NCI-H2171 (cell line): ENCODE measurements around the gene KRTAP5-1.
"Not testable (repeated sequence)": the region's sequence is repeated elsewhere in the genome, so short reads cannot be mapped to it uniquely, and the experiment has no call there.

Experiments used
- DNase-seq: peaks from one replicate; lab custom pipeline; 2025; lab: John Stamatoyannopoulos, UW

KRTAP5-1 gene

DNA sequence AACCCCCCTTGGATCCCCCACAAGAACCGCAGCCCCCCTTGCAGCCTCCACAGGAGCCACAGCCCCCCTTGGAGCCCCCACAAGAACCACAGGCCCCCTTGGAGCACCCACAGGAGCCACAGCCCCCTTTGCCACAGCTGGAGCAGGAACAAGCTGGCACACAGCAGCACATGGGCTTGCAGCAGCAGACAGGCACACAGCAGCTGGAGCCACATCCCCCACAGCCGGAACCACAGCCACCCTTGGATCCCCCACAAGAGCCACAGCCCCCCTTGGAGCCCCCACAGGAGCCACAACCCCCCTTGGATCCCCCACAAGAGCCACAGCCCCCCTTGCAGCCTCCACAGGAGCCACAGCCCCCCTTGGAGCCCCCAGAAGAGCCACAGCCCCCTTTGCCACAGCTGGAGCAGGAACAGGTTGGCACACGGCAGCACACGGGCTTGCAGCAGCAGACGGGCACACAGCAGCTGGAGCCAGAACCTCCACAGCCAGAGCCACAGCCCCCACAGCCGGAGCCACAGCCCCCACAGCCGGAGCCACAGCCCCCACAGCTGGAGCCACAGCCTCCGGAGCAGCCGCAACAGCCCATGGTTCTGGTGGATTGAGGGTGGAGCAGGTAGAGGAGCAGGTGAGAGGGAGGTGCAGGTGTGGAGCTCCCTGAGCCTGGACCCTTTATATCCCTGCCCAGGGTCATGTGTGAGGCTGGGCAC lies at the start of gene KRTAP5-1:
KRTAP5-1 (minus strand) TSS at position 623 of the 710 bp plus-strand sequence; CDS start at position 589, 34 bp downstream.
- not testable (repeated sequence) for DNase-seq

- no peak for DNase-seq
Measured at GRCh38 chr11:1633864-1634263, 48.8 kb upstream of the KRTAP5-1 start.

DNA sequence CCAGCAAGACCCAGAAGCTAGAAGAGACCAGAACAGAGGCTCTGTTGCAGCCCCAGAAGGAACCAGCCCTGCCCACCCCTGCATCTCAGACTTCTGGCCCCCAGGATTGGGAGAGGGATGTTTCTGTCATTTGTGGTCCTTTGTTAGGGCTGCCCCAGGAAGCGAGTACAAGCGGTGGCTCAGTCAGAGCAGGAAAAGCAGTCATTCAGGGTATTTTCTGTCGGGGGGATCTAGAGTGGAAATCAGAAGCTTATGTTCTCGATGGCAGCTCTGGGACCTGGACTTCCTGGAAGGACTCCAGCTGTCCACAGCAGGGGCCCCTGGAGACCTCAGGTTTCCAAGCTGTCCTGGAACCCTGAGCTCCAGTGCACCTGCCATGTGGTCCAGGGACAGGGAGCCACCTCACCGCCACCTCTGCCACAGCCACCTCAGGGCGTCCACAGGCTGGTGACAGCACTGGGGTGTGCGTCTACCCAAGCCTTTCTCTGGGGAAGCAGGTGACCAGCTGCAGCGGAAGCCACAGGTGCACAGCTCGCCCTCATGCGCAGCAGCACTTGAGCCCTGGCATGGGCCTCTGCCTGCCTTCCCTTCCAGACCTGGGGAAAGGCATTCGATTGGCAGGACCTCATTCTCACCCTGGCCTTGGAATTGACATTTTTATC lies 47.1 kb upstream of the KRTAP5-1 start:
- no peak for DNase-seq

- DNase-seq: no peak
Measured at GRCh38 chr11:1631066-1631568, 46.0 kb upstream of the KRTAP5-1 start.

GRCh38 chr11:1630271-1630670 lies 45.2 kb upstream of the KRTAP5-1 start:
- DNase-seq: no peak

DNA sequence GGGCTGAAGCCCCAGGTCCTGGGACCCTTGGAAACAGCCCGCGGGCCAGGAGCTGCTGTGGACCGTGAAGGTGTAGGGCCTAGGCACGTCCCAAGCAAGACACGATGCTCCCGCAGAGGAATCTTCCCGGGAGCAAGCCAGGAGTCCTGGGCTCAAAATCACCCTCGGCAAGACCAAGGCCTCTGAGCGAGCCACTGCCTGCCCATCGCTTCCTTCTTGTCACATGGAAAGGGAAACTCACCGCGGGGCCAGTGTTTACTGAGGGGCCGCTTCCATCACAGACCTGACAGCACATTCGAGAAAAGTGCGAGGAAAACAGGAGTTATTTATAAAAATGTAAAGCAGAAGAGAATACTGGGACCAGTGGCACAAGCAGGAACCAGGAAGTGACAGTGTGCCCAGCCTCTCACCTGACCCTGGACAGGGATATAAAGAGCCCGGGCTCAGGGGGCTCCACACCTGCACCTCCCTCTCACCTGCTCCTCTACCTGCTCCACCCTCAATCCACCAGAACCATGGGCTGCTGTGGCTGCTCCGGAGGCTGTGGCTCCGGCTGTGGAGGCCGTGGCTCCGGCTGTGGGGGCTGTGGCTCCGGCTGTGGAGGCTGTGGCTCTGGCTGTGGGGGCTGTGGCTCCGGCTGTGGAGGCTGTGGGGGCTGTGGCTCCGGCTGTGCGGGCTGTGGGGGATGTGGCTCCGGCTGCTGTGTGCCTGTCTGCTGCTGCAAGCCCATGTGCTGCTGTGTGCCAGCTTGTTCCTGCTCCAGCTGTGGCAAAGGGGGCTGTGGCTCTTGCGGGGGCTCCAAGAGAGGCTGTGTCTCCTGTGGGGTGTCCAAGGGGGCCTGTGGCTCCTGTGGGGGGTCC lies 44.5 kb upstream of the KRTAP5-1 start, which contains the start of gene KRTAP5-5:
KRTAP5-5 (plus strand) TSS at position 450 of the 860 bp plus-strand sequence; CDS start at position 516, 66 bp downstream.
- DNase-seq: no peak

GRCh38 chr11:1628506-1629325 lies 43.6 kb upstream of the KRTAP5-1 start:
- no peak for DNase-seq

DNA sequence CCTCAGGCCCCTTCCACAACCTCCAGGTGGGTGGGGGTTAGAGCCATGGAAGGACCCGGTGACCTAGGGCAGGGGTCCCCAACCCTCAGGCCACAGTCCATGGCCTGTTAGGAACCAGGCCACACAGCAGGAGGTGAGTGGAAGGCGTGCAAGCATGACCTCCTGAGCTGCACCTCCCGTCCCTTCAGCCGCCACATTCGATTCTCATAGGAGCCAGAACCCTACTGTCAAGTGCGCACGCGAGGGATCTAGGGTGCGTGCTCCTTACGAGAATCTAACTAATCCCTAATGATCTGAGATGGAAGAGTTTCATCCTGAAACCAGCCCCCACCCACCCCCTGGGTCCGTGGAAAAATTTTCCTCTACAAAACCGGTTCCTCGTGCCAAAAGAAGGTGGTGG lies 40.5 kb upstream of the KRTAP5-1 start:
- DNase-seq: no peak

- DNase-seq: no peak
Measured at GRCh38 chr11:1624621-1625020, 39.5 kb upstream of the KRTAP5-1 start.

- no peak for DNase-seq
Measured at GRCh38 chr11:1623716-1624115, 38.6 kb upstream of the KRTAP5-1 start.

DNA sequence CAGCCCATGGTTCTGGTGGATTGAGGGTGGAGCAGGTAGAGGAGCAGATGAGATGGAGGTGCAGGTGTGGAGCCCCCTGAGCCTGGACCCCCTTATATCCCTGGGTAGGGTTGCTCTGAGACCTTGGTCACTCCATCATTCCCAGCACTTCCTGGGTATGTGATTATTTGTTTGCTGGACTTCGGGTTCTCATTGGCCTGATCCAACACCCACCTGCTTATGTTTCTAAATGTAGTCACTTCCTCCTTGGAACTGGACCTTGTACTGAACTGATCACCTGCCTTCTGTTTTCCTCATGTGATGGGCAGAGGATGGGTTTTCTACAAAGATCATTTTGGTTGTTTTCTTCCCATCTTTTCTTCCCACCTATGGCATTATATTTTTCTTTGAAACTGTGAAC lies 37.0 kb upstream of the KRTAP5-1 start, which contains the start of gene KRTAP5-4:
KRTAP5-4 (minus strand) TSS at position 53 of the 400 bp plus-strand sequence; CDS start at position 8, 45 bp downstream.
- no peak for DNase-seq

- DNase-seq: no peak
Measured at GRCh38 chr11:1619449-1619848, 34.4 kb upstream of the KRTAP5-1 start.

GRCh38 chr11:1618231-1618630 lies 33.1 kb upstream of the KRTAP5-1 start:
- DNase-seq: no peak

DNA sequence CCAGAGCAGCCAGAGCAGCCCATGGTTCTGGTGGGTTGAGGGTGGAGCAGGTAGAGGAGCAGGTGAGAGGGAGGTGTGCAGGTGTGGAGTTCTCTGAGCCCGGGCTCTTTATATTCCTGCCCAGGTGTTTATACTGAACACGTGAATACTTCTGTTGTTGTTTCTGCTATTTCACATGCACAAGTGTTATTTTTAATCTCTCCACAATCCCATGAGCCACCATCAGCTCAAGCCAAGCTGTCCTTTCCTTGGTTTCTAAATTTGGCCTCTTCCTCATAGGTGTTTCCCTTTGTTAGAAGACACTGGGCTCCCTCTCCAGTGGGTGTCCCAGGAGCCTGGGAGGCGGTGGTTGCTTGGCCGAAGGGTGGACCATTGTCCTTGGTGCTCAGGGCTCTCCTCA lies 23.3 kb upstream of the KRTAP5-1 start, which contains the start of gene KRTAP5-3:
KRTAP5-3 (minus strand) TSS at position 101 of the 400 bp plus-strand sequence; CDS start at position 23, 78 bp downstream.
- no peak for DNase-seq

GRCh38 chr11:1607901-1608300 lies 22.8 kb upstream of the KRTAP5-1 start:
- DNase-seq: not testable (repeated sequence)

DNA sequence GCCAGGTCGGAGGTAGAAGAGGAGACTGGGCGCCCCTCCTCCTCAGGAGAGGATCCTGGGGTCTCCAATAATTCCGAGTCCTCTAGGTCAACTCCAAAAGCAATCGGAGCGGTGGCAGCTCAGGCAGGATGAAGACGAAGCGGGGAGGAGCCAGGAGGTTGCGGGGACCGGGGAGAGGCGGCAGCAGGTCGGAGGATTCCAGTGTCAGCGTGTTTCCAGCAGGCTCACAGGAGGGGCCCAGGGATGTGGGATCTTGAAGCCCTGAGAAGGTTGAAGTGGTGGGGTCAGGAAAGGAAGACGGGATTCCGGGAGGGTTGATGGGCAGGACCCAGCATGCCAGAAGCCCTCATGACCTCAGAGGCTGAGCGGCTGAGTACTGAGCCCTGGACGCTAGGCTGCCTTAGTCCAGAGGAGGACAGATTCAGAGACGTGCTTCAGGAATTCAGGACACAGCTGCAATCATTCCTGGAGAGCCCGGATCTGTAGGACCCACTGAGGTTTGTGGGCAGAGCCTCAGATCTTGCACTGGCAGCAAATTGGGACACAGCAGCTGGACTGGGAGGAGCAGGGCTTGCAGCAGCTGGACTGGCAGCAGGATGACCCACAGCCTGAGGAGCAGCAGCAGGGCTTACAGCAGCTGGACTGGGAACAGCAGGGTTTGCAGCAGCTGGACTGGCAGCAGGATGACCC lies 22.2 kb upstream of the KRTAP5-1 start:
- DNase-seq: not testable (repeated sequence)

DNA sequence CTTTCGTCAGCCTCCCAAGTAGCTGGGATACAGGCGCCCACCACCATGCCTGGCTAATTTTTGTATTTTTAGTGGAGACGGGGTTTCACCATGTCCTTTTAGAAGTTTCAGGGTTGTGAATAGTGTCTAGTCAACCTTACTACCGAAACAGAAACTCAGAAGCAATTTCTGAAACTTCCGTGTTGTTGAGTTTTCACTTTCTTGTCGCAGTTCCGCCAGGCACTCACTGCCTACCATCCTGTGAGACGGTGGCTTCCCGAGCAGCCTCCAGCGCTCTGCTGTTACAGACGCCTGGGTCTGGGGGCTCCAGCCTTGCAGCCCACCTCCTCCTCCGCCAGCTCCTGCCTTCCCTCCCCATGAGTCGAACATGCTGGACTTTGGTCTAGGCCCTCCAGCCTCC lies 20.8 kb upstream of the KRTAP5-1 start:
- DNase-seq: not testable (repeated sequence)

GRCh38 chr11:1604711-1605110 lies 19.6 kb upstream of the KRTAP5-1 start:
- no peak for DNase-seq

DNA sequence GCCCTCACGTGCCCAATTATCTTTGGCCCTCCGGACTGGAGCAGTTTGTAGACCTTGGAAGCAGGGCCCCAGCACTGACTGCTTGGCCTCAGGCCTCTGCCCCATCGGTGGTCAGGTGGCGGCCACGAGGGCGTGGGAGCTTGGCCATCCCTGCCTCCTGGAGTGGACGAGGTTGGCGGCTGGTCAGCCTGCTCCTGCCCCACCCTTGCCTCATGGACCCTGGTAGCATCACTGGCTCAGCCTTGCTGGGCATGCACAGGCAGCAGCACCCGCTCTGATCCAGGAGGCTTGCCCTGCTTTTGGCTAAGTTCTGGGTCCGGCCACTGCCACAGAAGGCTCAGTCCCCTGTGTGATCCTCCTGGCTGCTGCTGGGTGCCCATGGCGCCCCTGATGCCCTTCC lies 19.1 kb upstream of the KRTAP5-1 start:
- DNase-seq: no peak

DNA sequence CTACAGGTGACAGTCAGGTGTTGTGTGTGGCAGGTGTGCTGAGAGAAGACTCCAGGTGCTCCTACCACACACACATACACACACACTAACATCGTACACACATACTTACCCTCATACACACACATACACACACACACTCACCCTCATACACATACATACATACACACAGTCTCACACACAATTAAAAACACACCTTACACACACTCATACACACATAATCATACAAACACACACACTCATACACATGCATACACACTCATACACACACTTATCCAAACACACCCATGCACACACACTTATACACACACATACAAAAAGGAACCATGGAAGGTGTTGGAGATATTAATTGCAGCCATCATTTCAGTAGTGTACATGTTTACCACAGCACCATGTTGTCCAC lies 18.5 kb upstream of the KRTAP5-1 start:
- DNase-seq: no peak
